Ovary (tissue), 9 donors: ENCODE results near the gene EPAS1. TPM values are rescaled to one million over a fixed set of nuclear protein-coding genes. Genes with fewer than 3 reads are reported as not detected.

ENCODE experiments used
- DNase-seq, 5 donors: peaks; one replicate each; pipeline ENCODE4 v3.0.0-alpha.2; 2019 to 2020
- H3K27ac ChIP-seq, 2 donors: fragments of 200-600 bp; one replicate each; pipeline versions ENCODE4 v1.5.1 to v1.8.0; 2019 to 2022
- H3K27me3 ChIP-seq: fragments of 200-600 bp; one replicate; pipeline ENCODE4 v1.8.0; 2022
- H3K36me3 ChIP-seq: fragments of 200-600 bp; sonication (generic); one replicate; pipeline ENCODE4 v1.5.1; 2019
- H3K4me1 ChIP-seq: one replicate; pipeline ENCODE4 v1.8.1; 2013; ENCODE audit warnings: mild to moderate bottlenecking, moderate library complexity; ENCODE audit not compliant: insufficient read depth
- H3K4me3 ChIP-seq: fragments of 200-600 bp; sonication (generic); one replicate; pipeline ENCODE4 v1.5.1; 2017
- H3K9me3 ChIP-seq, 2 donors: fragments of 200-600 bp in 1 of 2; sonication (generic) in 1 of 2; one replicate each; pipeline versions ENCODE4 v1.5.1 to v1.8.1; 2013 to 2019; ENCODE audit warnings: mild to moderate bottlenecking in 1 of 2, moderate library complexity in 1 of 2
- EP300 ChIP-seq: sonication (generic); formaldehyde crosslinking; IDR thresholded peaks from one replicate; pipeline ENCODE4 v1.6.1; 2017; ENCODE audit warnings: antibody characterized with exemption
- POLR2A ChIP-seq: fragments of 450-650 bp; IDR thresholded peaks from one replicate; pipeline ENCODE4 v1.6.1; 2017; ENCODE audit warnings: antibody characterized with exemption, mild to moderate bottlenecking, moderate library complexity
- WGBS, 3 donors: extraction: QIAGEN DNeasy Blood & Tissue Kit in 1 of 3; methylation state at CpG; one replicate each; pipeline versions ENCODE4 v1.1.5 to v1.1.7; 2013 to 2017; 5-methylcytosine and 5-hydroxymethylcytosine counted together
- intact Hi-C, 4 donors: fragments of 100-400 bp; cut with DNase I; formaldehyde crosslinking; loops; one replicate each; pipeline versions ENCODE4 v1.11.0 to v1.15.1; 2022 to 2023
- polyA plus RNA-seq, 2 donors: library from polyadenylated mRNA; stranded (reverse); fragments of 200-250 nt in 1 of 2; fragments of 350-450 nt in 1 of 2; fragmentation: Illumina TruSeq in 1 of 2; extraction: RNeasy Lipid Tissue Mini Kit (QIAGEN cat#74804) in 1 of 2; gene quantifications; one replicate each; pipeline ENCODE4 v1.2.3, GENCODE V29; 2013 to 2014
- total RNA-seq, 7 donors: library from RNA; depleted of rRNA in 2 of 7; stranded (reverse); fragments of >200 nt in 2 of 7; fragmentation: NEBNext Ultra II Directional in 3 of 7; extraction: Animal tissue kit (Norgen Biotek cat#: 25700) in 3 of 7; gene quantifications; one replicate each; pipeline versions ENCODE4 v1.1.0 to v1.2.4, GENCODE V29; 2016 to 2023
- TF ChIP-seq, protein P1 (sequence below), 3 donors: fragments of 450-650 bp in 2 of 3; fragments of 200-600 bp in 1 of 3; IDR thresholded peaks; one replicate each; pipeline versions ENCODE4 v1.5.1 to v1.8.0; 2016 to 2022; ENCODE audit warnings: antibody characterized with exemption in 3 of 3, mild to moderate bottlenecking in 1 of 3
- donor health status: DM: no; HTN: no; CAD: no; lungs with moderate emphysema.
- donor health status: DM: no; HTN: no; CAD: no.
- donor health status: Bipolar disorder and iron deficiency.
- donor health status: DM: yes; HTN: yes; CAD: no.
- donor health status: DM: no; HTN: no; CAD: no.
- donor health status: DM: yes; HTN: yes; CAD: no.

The EPAS1 gene
- total and polyA plus RNA-seq, 9 donors: 63.1 to 258 (median 82.7) TPM

DNA sequence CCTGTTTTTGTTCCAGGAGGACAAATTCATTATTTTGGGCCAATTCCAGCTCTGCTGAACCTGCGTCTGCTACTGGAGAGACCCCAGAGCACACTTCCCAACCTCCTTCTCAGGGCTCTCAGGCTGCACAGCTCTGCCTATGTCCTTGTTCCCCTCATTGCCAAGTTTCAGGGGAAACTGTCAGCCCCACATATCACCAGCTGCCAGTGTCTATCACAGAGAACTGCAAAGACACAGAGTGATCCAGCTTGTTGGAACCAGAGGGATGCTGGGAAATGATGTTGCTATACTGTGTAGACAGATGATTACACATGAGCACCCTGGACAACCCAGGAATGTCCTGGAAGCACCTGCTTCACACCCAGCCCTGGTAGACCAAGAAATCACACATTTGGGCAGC, 114.8 kb downstream of the EPAS1 start:
- Histone ChIP-seq H3K4me1 (no peaks in the 10 kb centered on the region), H3K4me3 (no peak overlapping the region), H3K36me3 (no peaks in the 10 kb centered on the region), H3K9me3 (no peaks in the 10 kb centered on the region), H3K27ac (no peak overlapping the region), H3K27me3 (no peaks in the 10 kb centered on the region)
- intact Hi-C loops: no loop called here
- TF ChIP-seq, protein P1, sequence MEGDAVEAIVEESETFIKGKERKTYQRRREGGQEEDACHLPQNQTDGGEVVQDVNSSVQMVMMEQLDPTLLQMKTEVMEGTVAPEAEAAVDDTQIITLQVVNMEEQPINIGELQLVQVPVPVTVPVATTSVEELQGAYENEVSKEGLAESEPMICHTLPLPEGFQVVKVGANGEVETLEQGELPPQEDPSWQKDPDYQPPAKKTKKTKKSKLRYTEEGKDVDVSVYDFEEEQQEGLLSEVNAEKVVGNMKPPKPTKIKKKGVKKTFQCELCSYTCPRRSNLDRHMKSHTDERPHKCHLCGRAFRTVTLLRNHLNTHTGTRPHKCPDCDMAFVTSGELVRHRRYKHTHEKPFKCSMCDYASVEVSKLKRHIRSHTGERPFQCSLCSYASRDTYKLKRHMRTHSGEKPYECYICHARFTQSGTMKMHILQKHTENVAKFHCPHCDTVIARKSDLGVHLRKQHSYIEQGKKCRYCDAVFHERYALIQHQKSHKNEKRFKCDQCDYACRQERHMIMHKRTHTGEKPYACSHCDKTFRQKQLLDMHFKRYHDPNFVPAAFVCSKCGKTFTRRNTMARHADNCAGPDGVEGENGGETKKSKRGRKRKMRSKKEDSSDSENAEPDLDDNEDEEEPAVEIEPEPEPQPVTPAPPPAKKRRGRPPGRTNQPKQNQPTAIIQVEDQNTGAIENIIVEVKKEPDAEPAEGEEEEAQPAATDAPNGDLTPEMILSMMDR (IDR thresholded peaks at IDR 0.05): no peak
- TF ChIP-seq POLR2A: no peak
- no peak for TF ChIP-seq EP300
- DNase-seq: no peak
- WGBS, 3 donors: 86 to 93% (median 90%) methylated on average over 1 of the region's 1 CpG

DNA sequence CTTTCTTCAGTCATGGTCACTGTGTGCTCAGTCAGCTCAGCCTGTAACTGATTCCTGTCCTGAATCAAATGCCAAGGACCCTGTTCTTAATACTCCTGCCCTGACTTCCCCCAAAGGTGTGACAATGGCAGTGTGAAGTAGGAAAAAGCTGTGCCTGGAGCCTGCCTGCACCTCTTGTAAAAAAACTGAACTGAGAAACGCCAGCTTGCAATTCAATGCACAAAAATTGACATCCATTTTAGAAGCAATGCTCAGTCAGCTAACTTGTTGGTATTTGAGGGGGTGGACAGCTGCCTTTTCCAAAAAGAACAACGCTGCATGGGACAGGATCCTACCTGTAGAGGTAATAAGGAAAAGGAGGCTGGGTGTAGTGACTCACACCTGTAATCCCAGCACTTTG, 115.9 kb downstream of the EPAS1 start:
- no peaks in the 10 kb centered on the region for H3K4me1 ChIP-seq
- no peaks in the 10 kb centered on the region for H3K27me3 ChIP-seq
- H3K27ac ChIP-seq: no peak overlapping the region
- WGBS, 3 donors: 80 to 82% (median 81%) methylated on average over 2 of the region's 2 CpGs
- no peak overlapping the region for H3K4me3 ChIP-seq
- TF ChIP-seq POLR2A: no peak
- TF ChIP-seq EP300: no peak
- H3K36me3 ChIP-seq: no peaks in the 10 kb centered on the region
- intact Hi-C loops: no loop called here
- DNase-seq: no peak
- H3K9me3 ChIP-seq: no peaks in the 10 kb centered on the region

DNA sequence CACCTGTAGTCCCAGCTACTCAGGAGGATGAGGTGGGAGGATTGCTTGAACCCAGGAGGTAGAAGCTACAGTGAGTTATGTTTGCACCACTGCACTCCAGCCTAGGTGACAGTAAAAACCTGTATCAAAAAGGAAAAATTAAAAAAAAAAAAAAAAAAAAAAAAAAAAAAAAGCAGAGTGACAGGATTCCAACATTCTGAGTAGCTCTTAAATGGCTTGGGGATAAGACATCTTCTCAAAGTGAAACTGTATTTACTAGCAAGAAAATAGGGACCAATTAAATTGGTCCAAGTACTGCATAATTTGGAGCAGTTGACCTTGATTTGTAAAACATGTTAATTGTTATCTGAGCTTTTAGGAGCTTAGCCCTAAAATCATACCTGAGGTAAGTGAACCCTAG, 116.4 kb downstream of the EPAS1 start:
- no peaks in the 10 kb centered on the region for H3K36me3 ChIP-seq
- no peaks in the 10 kb centered on the region for H3K4me1 ChIP-seq
- no peak for DNase-seq
- TF ChIP-seq, protein P1 (IDR thresholded peaks at IDR 0.05): no peak
- TF ChIP-seq POLR2A (no peak), EP300 (no peak)
- no peaks in the 10 kb centered on the region for H3K27me3 ChIP-seq
- no peaks in the 10 kb centered on the region for H3K9me3 ChIP-seq
- no peak overlapping the region for H3K27ac ChIP-seq
- intact Hi-C loops: no loop called here
- H3K4me3 ChIP-seq: no peak overlapping the region

- Histone ChIP-seq H3K9me3 (no peaks in the 10 kb centered on the region), H3K27me3 (no peaks in the 10 kb centered on the region), H3K4me3 (no peak overlapping the region), H3K36me3 (no peaks in the 10 kb centered on the region), H3K27ac (no peak overlapping the region), H3K4me1 (no peaks in the 10 kb centered on the region)
- intact Hi-C loops: no loop called here
- DNase-seq: no peak
- TF ChIP-seq POLR2A: no peak
- TF ChIP-seq, protein P1 (IDR thresholded peaks at IDR 0.05): no peak
- no peak for TF ChIP-seq EP300
- 72 to 79% (median 76%) methylated on average over 1 of the region's 1 CpG for WGBS, 3 donors
Measured at GRCh38 chr2:46414701-46415100, 117.5 kb downstream of the EPAS1 start.

DNA sequence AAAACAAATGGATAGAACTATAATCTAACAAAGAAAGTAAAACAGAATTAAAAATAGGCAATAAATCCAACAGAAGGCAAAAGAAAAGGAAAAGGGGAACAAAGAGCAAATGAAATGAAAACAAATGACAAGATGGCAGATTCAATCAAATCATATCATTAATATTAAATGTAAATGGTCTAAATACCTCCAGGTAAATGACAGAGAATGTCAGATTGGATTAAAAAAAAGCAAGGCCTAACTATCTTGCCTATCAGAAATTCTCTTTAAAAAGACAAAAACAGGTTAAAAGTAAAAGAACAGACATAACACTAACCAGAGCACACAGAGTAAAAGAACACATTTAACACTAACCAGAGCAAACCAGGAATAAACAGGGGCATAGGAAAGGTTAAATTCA, 119.1 kb downstream of the EPAS1 start:
- TF ChIP-seq EP300 (no peak), POLR2A (no peak)
- TF ChIP-seq, protein P1 (IDR thresholded peaks at IDR 0.05): no peak
- Histone ChIP-seq H3K9me3 (no peaks in the 10 kb centered on the region), H3K4me1 (no peaks in the 10 kb centered on the region), H3K36me3 (no peaks in the 10 kb centered on the region), H3K27ac (no peak overlapping the region), H3K27me3 (no peaks in the 10 kb centered on the region), H3K4me3 (no peak overlapping the region)
- intact Hi-C loops: no loop called here
- no peak for DNase-seq
